Erythroblast (primary cell): ENCODE measurements around the gene HOXA2.

Experiments used
- GATA1 ChIP-seq: IDR thresholded peaks from 2 replicates; pipeline ENCODE4 v1.6.1; 2011; ENCODE audit warnings: low read depth, mild to moderate bottlenecking, control low read depth, low read length, moderate library complexity
- POLR2A ChIP-seq: IDR thresholded peaks from 2 replicates; pipeline ENCODE4 v1.6.1; 2011; ENCODE audit warnings: mild to moderate bottlenecking, low read length

GRCh38 chr7:27068259-27068658 lies 34.2 kb downstream of the HOXA2 start:
- TF ChIP-seq POLR2A (no peak), GATA1 (no peak)
